ENCODE results near the gene ZCCHC7.

DNA sequence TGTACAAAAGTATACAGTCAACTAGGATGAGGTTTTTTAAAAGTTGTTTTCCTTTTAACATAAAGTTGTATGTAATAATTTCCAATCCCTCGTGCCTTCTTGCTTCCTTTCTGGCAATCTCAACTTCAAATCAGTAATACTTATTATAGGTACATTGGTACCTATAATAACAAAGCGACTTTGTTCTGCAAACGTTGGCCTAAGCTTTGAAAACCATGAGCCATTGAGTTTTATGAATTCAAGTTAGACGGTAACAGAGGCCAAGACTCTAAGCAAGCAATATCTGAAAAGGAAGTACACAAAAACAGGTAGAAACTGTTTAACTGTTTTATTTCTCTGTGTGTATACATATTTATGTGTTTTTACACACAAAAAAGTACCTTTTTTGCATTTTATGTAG lies 166.9 kb downstream of the ZCCHC7 start:
- TF ChIP-seq, protein P1, sequence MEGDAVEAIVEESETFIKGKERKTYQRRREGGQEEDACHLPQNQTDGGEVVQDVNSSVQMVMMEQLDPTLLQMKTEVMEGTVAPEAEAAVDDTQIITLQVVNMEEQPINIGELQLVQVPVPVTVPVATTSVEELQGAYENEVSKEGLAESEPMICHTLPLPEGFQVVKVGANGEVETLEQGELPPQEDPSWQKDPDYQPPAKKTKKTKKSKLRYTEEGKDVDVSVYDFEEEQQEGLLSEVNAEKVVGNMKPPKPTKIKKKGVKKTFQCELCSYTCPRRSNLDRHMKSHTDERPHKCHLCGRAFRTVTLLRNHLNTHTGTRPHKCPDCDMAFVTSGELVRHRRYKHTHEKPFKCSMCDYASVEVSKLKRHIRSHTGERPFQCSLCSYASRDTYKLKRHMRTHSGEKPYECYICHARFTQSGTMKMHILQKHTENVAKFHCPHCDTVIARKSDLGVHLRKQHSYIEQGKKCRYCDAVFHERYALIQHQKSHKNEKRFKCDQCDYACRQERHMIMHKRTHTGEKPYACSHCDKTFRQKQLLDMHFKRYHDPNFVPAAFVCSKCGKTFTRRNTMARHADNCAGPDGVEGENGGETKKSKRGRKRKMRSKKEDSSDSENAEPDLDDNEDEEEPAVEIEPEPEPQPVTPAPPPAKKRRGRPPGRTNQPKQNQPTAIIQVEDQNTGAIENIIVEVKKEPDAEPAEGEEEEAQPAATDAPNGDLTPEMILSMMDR (IDR thresholded peaks at IDR 0.05; ENCODE audit: control extremely low read depth in 1 of 3, insufficient read depth in 1 of 3, low read depth in 1 of 3, low read length in 3 of 3) = no peak
- TF ChIP-seq EZH2 (IDR thresholded peaks at IDR 0.05; ENCODE audit: low read depth, low read length, severe bottlenecking) = no peak
- no peak for TF ChIP-seq POLR2A (IDR thresholded peaks at IDR 0.05; ENCODE audit: control extremely low read depth in 1 of 2, low read depth in 2 of 2, low read length in 2 of 2)
- no peak for TF ChIP-seq ZNF274 (IDR thresholded peaks at IDR 0.05; ENCODE audit: borderline replicate concordance, extremely low read depth, low read length)
- no peak for TF ChIP-seq YY1 (IDR thresholded peaks at IDR 0.05; ENCODE audit: low read depth, low read length)
- TF ChIP-seq CEBPB (IDR thresholded peaks at IDR 0.05; ENCODE audit: low read depth, low read length) = no peak
- TF ChIP-seq, protein P2, sequence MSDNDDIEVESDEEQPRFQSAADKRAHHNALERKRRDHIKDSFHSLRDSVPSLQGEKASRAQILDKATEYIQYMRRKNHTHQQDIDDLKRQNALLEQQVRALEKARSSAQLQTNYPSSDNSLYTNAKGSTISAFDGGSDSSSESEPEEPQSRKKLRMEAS (IDR thresholded peaks at IDR 0.05) = no peak
- no peak for TF ChIP-seq KDM1A (IDR thresholded peaks at IDR 0.05; ENCODE audit: borderline replicate concordance, low read length)
- TF ChIP-seq POLR2AphosphoS5 (IDR thresholded peaks at IDR 0.05; ENCODE audit: low read depth, low read length) = no peak
- TF ChIP-seq EGR1 (IDR thresholded peaks at IDR 0.05; ENCODE audit: borderline replicate concordance, low read depth, low read length) = no peak
- no peak for TF ChIP-seq CHD1 (IDR thresholded peaks at IDR 0.05; ENCODE audit: low read depth, low read length)
